ENCODE measurements around the gene PFDN2. TPM values are rescaled to one million over a fixed set of nuclear protein-coding genes. Genes with fewer than 3 reads are reported as not detected.

PFDN2 gene
- total and polyA plus RNA-seq, 11 donors, result 38.3 to 234 (median 49.8) TPM

DNA sequence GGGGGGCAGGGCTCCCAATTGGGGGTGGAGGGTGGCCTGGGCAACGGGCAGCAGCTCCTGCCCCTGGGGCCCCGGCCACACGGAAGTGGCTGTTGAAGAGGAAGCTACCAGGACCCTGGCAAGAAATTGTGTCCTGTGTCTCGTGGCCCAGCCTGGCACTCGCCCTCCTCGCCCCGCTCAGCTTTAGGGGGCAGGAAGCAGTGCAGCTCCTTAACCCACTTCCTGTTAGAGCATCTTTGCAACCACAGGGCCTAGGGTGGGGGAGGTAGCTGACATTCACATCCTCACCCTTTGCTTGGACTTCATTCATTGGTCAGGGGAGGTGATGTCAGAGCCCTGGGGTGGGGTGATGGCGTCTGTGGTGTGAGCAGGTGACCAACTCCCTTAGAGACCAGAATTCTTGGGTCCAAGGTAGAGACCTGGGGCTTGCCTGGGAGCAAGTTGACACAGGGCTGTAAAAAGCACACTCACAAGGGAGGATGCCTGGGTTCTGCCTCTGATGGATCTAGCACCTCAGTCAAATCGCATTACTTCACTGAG is 48.0 kb downstream of the PFDN2 start, which contains the start of gene ARHGAP30:
Gene ARHGAP30, minus strand, starts transcription at position 161 of the 540 bp plus-strand sequence. CDS start 267 bp downstream, outside the sequence.
- H3K9me3 ChIP-seq, result no peaks in the 10 kb centered on the region
- ATAC-seq (peak; percentile 36 to 79 (median 67)), DNase-seq (peak; percentile 65 to 87 (median 75))
- 72 to 82% (median 76%) methylated on average over 6 to 9 of the region's 9 CpGs for WGBS, 4 donors
- H3K4me3 ChIP-seq, result peak within 1 kb of the TSS in 10 of 12 donors; percentile 27 to 72 (median 43)
- intact Hi-C loops (cut with DNase I), result no loop called here
- TF ChIP-seq, protein P1, sequence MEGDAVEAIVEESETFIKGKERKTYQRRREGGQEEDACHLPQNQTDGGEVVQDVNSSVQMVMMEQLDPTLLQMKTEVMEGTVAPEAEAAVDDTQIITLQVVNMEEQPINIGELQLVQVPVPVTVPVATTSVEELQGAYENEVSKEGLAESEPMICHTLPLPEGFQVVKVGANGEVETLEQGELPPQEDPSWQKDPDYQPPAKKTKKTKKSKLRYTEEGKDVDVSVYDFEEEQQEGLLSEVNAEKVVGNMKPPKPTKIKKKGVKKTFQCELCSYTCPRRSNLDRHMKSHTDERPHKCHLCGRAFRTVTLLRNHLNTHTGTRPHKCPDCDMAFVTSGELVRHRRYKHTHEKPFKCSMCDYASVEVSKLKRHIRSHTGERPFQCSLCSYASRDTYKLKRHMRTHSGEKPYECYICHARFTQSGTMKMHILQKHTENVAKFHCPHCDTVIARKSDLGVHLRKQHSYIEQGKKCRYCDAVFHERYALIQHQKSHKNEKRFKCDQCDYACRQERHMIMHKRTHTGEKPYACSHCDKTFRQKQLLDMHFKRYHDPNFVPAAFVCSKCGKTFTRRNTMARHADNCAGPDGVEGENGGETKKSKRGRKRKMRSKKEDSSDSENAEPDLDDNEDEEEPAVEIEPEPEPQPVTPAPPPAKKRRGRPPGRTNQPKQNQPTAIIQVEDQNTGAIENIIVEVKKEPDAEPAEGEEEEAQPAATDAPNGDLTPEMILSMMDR (IDR thresholded peaks at IDR 0.05), result no peak
- no peak for TF ChIP-seq POLR2A (IDR thresholded peaks at IDR 0.05)
- H3K27ac ChIP-seq, result peak within 1 kb of the TSS in 11 of 12 donors; percentile 13 to 95 (median 55)
- peaks cover 0 to 44% (median 0%) of the 10 kb centered on the region in 12 donors for H3K4me1 ChIP-seq
- H3K27me3 ChIP-seq, result peaks cover 0 to 8% (median 0%) of the 10 kb centered on the region in 9 donors
- H3K36me3 ChIP-seq, result peaks cover 0 to 14% (median 0%) of the 10 kb centered on the region in 9 donors

DNA sequence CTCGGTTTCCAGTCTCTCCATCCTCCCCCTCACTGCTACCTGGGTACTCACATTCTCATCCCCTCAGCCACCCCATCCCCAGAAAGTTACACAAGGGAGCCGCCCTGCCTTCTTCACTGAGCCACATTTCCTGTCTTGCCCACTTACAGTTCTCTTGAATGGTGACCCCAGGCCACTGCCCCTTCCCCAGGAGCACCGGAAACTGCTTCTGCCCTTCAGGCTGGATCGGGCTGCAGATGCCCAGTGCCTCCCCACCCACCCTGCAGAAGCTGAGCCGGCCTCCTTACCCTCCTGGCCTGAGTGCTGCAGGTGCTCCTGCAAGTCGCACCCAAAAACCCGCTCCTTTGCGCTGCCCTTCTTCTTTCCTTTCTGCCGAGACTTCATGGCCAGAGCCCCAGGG is 48.6 kb downstream of the PFDN2 start:
- peak overlapping the region in 10 of 12 donors; percentile 27 to 72 (median 43) for H3K4me3 ChIP-seq
- peaks cover 0 to 9% (median 0%) of the 10 kb centered on the region in 9 donors for H3K27me3 ChIP-seq
- TF ChIP-seq, protein P1 (IDR thresholded peaks at IDR 0.05), result no peak
- no peak for TF ChIP-seq POLR2A (IDR thresholded peaks at IDR 0.05)
- no peak for DNase-seq
- peak overlapping the region in 11 of 12 donors; percentile 13 to 95 (median 55) for H3K27ac ChIP-seq
- ATAC-seq, result no peak
- peaks cover 0 to 46% (median 0%) of the 10 kb centered on the region in 12 donors for H3K4me1 ChIP-seq
- intact Hi-C loops (cut with DNase I), result no loop called here
- H3K36me3 ChIP-seq, result peaks cover 0 to 14% (median 0%) of the 10 kb centered on the region in 9 donors
- 78 to 88% (median 87%) methylated on average over 9 of the region's 9 CpGs for WGBS, 4 donors
- H3K9me3 ChIP-seq, result no peaks in the 10 kb centered on the region

DNA sequence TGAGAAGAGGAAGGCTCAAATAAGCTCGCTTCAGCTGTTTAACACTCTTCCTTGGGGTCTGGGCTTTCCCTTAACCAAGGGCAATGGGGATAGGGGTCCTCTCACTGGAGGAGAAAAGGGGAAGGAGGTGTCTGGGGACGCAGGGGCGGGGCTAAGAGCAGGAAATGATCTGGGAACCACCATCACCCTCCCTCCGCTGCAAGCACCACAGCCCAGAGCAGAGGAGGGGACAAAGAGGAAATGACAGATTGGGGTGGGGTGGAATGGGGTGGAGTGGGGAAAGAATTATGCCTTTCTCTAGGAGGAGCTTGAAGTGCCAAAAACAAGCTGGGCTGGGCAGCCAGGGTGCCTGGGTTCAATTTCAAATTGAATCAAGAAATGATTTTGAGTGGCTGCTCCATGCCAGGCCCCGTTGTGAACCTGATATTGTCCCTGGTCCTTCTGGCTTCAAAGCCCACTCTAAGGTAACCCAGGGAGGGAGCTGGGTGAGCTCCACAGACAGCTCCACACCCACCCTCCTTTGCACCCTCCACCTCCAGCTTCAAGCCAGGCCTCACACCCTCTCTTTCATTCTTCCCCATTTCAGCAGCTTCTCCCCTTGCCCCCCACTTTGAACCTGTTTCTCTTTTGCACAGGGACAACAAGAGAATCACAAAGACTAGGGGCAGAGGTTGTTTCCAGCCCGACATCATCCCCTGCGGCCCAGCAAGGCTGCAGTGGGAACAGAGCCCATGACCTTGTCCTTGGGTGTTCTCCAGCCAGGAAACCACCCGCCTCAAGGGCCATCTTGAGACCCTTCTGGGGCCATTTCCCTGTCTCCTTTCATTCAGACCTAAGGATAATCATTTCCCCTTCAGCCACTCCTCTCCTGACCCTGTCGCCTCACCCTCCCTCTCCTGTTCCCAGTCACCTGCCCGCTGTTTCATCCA is 49.3 kb downstream of the PFDN2 start:
- 65 to 72% (median 71%) methylated on average over 10 of the region's 10 CpGs for WGBS, 4 donors
- peak; percentile 68 to 77 (median 75) for DNase-seq
- peaks cover 0 to 14% (median 0%) of the 10 kb centered on the region in 9 donors for H3K36me3 ChIP-seq
- H3K9me3 ChIP-seq, result no peaks in the 10 kb centered on the region
- peak overlapping the region in 11 of 12 donors; percentile 13 to 95 (median 55) for H3K27ac ChIP-seq
- H3K27me3 ChIP-seq, result peaks cover 0 to 9% (median 0%) of the 10 kb centered on the region in 9 donors
- intact Hi-C loops (cut with DNase I), result no loop called here
- peaks cover 0 to 48% (median 0%) of the 10 kb centered on the region in 12 donors for H3K4me1 ChIP-seq
- peak; percentile 68 to 90 (median 82) for ATAC-seq
- peak overlapping the region in 9 of 12 donors; percentile 27 to 72 (median 46) for H3K4me3 ChIP-seq
- TF ChIP-seq, protein P1 (IDR thresholded peaks at IDR 0.05), result no peak
- no peak for TF ChIP-seq POLR2A (IDR thresholded peaks at IDR 0.05)

All from heart left ventricle (tissue), 16 donors.